HL-60 (cell line): ENCODE results near the gene OR10A2.

Experiments
- DNase-seq, 2 experiments: peaks; one replicate each; pipeline ENCODE4 v3.0.0-alpha.2; 2010 to 2020; ENCODE audit warnings: low read depth in 1 of 2, low spot score in 1 of 2
- H3K27ac ChIP-seq: fragments of 250-450 bp; sonication (Bioruptor Pico); replicated peaks from 2 replicates; pipeline ENCODE4 v1.5.1; 2020; ENCODE audit warnings: mild to moderate bottlenecking, moderate library complexity
- H3K27me3 ChIP-seq: fragments of 250-450 bp; sonication (Bioruptor Pico); 2 replicates; pipeline ENCODE4 v1.5.1; 2021; ENCODE audit warnings: mild to moderate bottlenecking, moderate library complexity; ENCODE audit not compliant: insufficient read depth, poor library complexity, severe bottlenecking
- H3K4me3 ChIP-seq: replicated peaks from 2 replicates; pipeline ENCODE4 v1.5.1; 2011; ENCODE audit warnings: mild to moderate bottlenecking, control low read depth, low read length; ENCODE audit not compliant: insufficient read depth
- CTCF ChIP-seq: IDR thresholded peaks from one replicate; pipeline ENCODE4 v1.5.1; 2011; ENCODE audit warnings: low read length, control low read depth, inconsistent platforms; ENCODE audit not compliant: insufficient read depth
- GABPA ChIP-seq: IDR thresholded peaks from 2 replicates; pipeline ENCODE4 v1.6.1; 2012; ENCODE audit warnings: low read depth
- POLR2AphosphoS5 ChIP-seq: IDR thresholded peaks from 2 replicates; pipeline ENCODE4 v1.6.1; 2012; ENCODE audit warnings: low read depth
- REST ChIP-seq: IDR thresholded peaks from 2 replicates; pipeline ENCODE4 v1.6.1; 2012; ENCODE audit warnings: low read depth; ENCODE audit not compliant: insufficient replicate concordance
- SPI1 ChIP-seq: IDR thresholded peaks from 2 replicates; pipeline ENCODE4 v1.6.1; 2012; ENCODE audit warnings: low read depth, mild to moderate bottlenecking, borderline replicate concordance
- long read RNA-seq: library from polyadenylated mRNA; unstranded; transcript quantifications from one replicate; pipeline ENCODE4 v2.0.0, GENCODE V29; 2020

OR10A2 gene
- long read RNA-seq, result 0 reads

DNA sequence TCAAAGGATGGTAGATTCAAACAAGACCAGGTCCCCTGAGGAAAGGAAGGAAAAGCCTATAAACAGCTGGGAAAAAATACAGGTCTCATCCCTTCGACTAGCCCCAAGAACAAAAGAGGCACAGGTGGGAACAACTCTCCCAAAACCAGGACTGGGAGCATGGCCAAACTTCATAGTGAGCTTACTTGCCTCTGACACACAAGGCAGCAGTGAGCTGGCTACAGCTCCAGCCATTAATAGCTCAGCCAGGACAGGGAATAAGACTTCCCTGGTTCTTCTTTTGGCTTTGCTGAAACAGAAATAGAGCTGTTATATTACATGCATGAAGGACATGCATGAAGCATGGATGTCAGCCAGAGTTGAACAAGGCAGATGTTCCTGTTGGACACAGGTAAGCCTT is at the start of gene OR10A2:
TSS of gene OR10A2 (plus strand) at position 97 of the 400 bp plus-strand sequence. CDS start 6,698 bp downstream, outside the sequence.
- H3K27me3 ChIP-seq, result no peaks in the 10 kb centered on the region
- TF ChIP-seq CTCF (no peak), POLR2AphosphoS5 (no peak), GABPA (no peak), SPI1 (no peak), REST (no peak)
- no peak within 1 kb of the TSS for H3K27ac ChIP-seq
- no peak within 1 kb of the TSS for H3K4me3 ChIP-seq
- no peak for DNase-seq

DNA sequence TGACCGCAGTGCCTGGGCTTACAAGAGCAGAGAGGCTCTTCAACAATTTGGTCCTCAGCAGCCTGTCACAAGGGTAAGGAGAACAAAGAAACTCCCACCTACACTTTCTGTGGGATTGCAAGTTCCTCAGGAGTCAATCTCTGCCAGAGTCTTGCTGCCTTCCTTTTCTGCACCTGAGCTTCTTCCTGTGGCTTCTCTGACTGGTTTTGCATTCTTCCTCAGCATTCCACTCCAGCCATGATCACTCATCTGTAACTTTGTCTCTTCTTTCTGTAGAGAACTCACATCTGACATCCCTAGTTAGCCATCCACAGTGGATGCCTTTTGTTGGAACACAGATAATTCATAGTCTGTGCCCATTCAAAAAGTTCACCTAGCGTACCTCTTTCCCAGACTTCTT is 49.2 kb upstream of the OR10A2 start:
- H3K4me3 ChIP-seq, result no peak overlapping the region
- no peaks in the 10 kb centered on the region for H3K27me3 ChIP-seq
- no peak overlapping the region for H3K27ac ChIP-seq
- no peak for TF ChIP-seq CTCF
- DNase-seq, result no peak

GRCh38 chr11:6817694-6818093 is 45.2 kb upstream of the OR10A2 start:
- Histone ChIP-seq H3K27ac (no peak overlapping the region), H3K27me3 (no peaks in the 10 kb centered on the region), H3K4me3 (no peak overlapping the region)
- DNase-seq, result no peak
- TF ChIP-seq SPI1 (no peak), CTCF (no peak), POLR2AphosphoS5 (no peak), REST (no peak), GABPA (no peak)

- Histone ChIP-seq H3K4me3 (no peak overlapping the region), H3K27ac (no peak overlapping the region), H3K27me3 (no peaks in the 10 kb centered on the region)
- TF ChIP-seq SPI1, result no peak
- no peak for TF ChIP-seq POLR2AphosphoS5
- no peak for TF ChIP-seq GABPA
- no peak for TF ChIP-seq CTCF
- no peak for TF ChIP-seq REST
- DNase-seq, result no peak
Measured at GRCh38 chr11:6818967-6819366, 43.9 kb upstream of the OR10A2 start.
